Fibroblast of mammary gland (primary cell): Measurements from ENCODE around the gene NUP205.

ENCODE experiments used
- DNase-seq: peaks from one replicate; pipeline ENCODE4 v3.0.0-alpha.2; 2010; ENCODE audit warnings: low read depth
- H3K4me3 ChIP-seq: 2 replicates; pipeline ENCODE4 v1.5.1; 2011; ENCODE audit warnings: low read depth, mild to moderate bottlenecking, low read length, moderate library complexity; ENCODE audit not compliant: control insufficient read depth
- CTCF ChIP-seq: conservative IDR thresholded peaks from 2 replicates; pipeline ENCODE4 v1.5.1; 2011; ENCODE audit warnings: low read depth, low read length, inconsistent platforms; ENCODE audit not compliant: control insufficient read depth, insufficient read depth

Gene NUP205

GRCh38 chr7:135539629-135540028 lies 18.1 kb upstream of the NUP205 start:
- H3K4me3 ChIP-seq: no peak overlapping the region
- no peak for TF ChIP-seq CTCF

GRCh38 chr7:135541029-135541428 lies 16.7 kb upstream of the NUP205 start:
- no peak for TF ChIP-seq CTCF
- no peak for DNase-seq

More at GRCh38 chr7:135539629-135540028, 18.1 kb upstream of the NUP205 start:
- no peak for DNase-seq

GRCh38 chr7:135550196-135550595 lies 7.5 kb upstream of the NUP205 start:
- no peak for TF ChIP-seq CTCF

More at GRCh38 chr7:135541029-135541428, 16.7 kb upstream of the NUP205 start:
- no peak overlapping the region for H3K4me3 ChIP-seq

GRCh38 chr7:135552148-135552547 lies 5.6 kb upstream of the NUP205 start:
- no peak overlapping the region for H3K4me3 ChIP-seq
- DNase-seq: no peak
- no peak for TF ChIP-seq CTCF

More at GRCh38 chr7:135550196-135550595, 7.5 kb upstream of the NUP205 start:
- H3K4me3 ChIP-seq: no peak overlapping the region
- no peak for DNase-seq

GRCh38 chr7:135553346-135553745 lies 4.4 kb upstream of the NUP205 start:
- H3K4me3 ChIP-seq: no peak overlapping the region
- TF ChIP-seq CTCF: no peak
- DNase-seq: no peak

- DNase-seq: peak; percentile 66
- H3K4me3 ChIP-seq: peak overlapping the region; percentile 100
- peak; percentile 63 for TF ChIP-seq CTCF
Observed at GRCh38 chr7:135558337-135558767, 635 bp downstream of the NUP205 start.

GRCh38 chr7:135558881-135559280 lies 1.2 kb downstream of the NUP205 start:
- TF ChIP-seq CTCF: no peak
- H3K4me3 ChIP-seq: peak overlapping the region; percentile 100
- DNase-seq: no peak
